T-helper 17 cell (primary cell): Measurements from ENCODE around the gene RECK. TPM values are rescaled to one million over a fixed set of nuclear protein-coding genes. Genes with fewer than 3 reads are reported as not detected.
A peak's percentile ranks its signal among the peaks of the same experiment; 100 is the strongest.
"Not testable (repeated sequence)": the region's sequence is repeated elsewhere in the genome, so short reads cannot be mapped to it uniquely, and the experiment has no call there.

ENCODE experiments used
- ATAC-seq: fragments of 150-1000 bp; cut with Tn5 transposase; 2 replicates; pipeline ENCODE4 v1.10.0; 2021; ENCODE audit warnings: mild to moderate bottlenecking, moderate library complexity
- DNase-seq, 3 donors: peaks; one replicate each; pipeline versions ENCODE4 v3.0.0 to v3.0.0-alpha.2; 2020 to 2021
- H3K9me3 ChIP-seq: one replicate; pipeline ENCODE4 v1.7.0; 2013; ENCODE audit warnings: low read length, mild to moderate bottlenecking; ENCODE audit not compliant: control insufficient read depth, poor library complexity, severe bottlenecking
- H3K27ac Mint-ChIP-seq: one replicate; pipeline ENCODE4 v1.8.0; 2022; ENCODE audit warnings: mild to moderate bottlenecking, moderate library complexity, mixed read lengths
- H3K27me3 Mint-ChIP-seq: one replicate; pipeline ENCODE4 v1.8.0; 2022; ENCODE audit warnings: mixed read lengths
- H3K36me3 Mint-ChIP-seq: one replicate; pipeline ENCODE4 v1.8.0; 2022; ENCODE audit warnings: low read depth, mixed read lengths
- H3K4me1 Mint-ChIP-seq: one replicate; pipeline ENCODE4 v1.8.0; 2022; ENCODE audit warnings: mild to moderate bottlenecking, mixed read lengths
- H3K4me3 Mint-ChIP-seq: one replicate; pipeline ENCODE4 v1.8.0; 2022; ENCODE audit warnings: mild to moderate bottlenecking, moderate library complexity, mixed read lengths
- total RNA-seq, 4 donors: library from RNA in 2 of 4; stranded (reverse) in 2 of 4; gene quantifications; one replicate each; pipeline ENCODE4 v1.2.3 and lab custom pipeline; 2022 to 2026

Gene RECK
- total RNA-seq, 2 donors from 2014 or later = 6.4 to 7.8 TPM

DNA sequence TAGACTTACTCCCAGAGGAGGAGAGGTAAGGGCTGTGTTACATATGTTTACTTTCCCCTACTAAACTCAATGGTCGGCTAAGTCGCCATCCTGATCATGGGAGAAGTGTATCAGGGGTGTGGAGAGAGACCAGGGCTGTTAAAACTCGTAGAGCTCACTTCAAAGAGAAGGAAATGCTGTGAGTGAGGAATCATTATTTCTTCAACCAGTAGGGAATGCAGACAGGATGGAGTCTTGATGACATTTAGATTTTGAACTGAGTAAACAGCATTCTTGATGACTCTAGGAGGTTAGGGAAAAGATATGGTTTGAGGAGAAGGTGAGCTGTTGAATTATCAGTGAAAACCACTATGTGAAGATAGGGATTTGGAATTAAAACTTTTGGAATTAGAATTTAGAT, 17.3 kb downstream of the RECK start:
- Mint-ChIP-seq H3K27ac (peak overlapping the region; percentile 78), H3K36me3 (peaks cover 5% of the 10 kb centered on the region), H3K4me1 (peaks cover 5% of the 10 kb centered on the region), H3K4me3 (no peak overlapping the region), H3K27me3 (no peaks in the 10 kb centered on the region)
- no peaks in the 10 kb centered on the region for H3K9me3 ChIP-seq
- DNase-seq (no peak), ATAC-seq (no peak)

DNA sequence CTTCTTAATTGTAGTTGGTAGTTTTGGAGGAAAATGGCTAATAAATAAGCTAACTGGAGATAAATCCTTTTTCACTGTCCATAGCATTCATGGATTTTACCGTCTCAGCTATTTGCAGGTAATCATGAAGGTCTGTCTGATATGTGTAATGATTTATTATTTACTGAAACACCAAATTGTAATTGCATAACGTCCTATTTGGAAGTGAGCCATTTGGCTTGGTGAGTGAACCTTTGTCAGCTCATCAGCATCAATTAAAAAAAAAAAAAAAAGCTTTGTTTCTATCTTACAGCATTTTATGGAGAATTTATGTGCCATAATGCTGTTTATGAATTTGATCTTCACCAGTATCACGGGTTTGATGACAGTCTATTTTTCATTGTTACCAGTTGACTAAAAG, 20.2 kb downstream of the RECK start:
- no peak for DNase-seq
- no peaks in the 10 kb centered on the region for H3K9me3 ChIP-seq
- Mint-ChIP-seq H3K27ac (no peak overlapping the region), H3K36me3 (peaks cover 11% of the 10 kb centered on the region), H3K4me3 (no peak overlapping the region), H3K27me3 (no peaks in the 10 kb centered on the region), H3K4me1 (peaks cover 5% of the 10 kb centered on the region)
- no peak for ATAC-seq

- DNase-seq = no peak
- Mint-ChIP-seq H3K4me1 (peaks cover 6% of the 10 kb centered on the region), H3K27me3 (no peaks in the 10 kb centered on the region), H3K27ac (no peak overlapping the region), H3K36me3 (peaks cover 8% of the 10 kb centered on the region), H3K4me3 (no peak overlapping the region)
- no peak for ATAC-seq
- no peaks in the 10 kb centered on the region for H3K9me3 ChIP-seq
Observed at GRCh38 chr9:36063804-36064447, 27.2 kb downstream of the RECK start.

DNA sequence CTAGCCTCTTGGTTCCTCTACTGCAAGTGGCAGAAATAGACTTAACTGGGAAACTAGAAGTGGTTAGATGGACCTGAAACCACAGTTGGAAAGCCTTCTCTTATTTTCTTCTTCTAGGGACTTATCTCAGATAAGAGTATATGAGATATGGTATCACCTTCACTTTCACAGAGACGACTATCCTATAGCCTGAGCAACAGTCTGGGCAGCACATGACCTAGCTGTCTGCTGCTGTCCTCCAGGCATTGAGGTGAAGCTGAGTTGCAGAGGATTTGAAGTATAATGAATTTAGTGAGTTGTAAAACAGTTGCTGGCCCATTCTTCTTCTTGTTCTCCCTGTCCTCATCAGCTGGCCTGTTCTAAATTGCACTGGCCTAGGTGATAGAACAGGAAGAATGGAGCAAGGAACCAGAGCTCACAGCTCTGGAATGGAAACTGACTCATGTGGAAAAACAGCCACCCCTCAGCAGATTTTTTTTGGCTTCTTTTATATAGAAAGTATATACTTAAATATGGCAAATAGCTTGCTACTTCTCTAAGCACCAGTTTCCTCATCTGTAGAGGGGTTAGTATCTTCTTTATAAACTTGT, 27.8 kb downstream of the RECK start:
- Mint-ChIP-seq H3K27me3 (no peaks in the 10 kb centered on the region), H3K36me3 (peaks cover 8% of the 10 kb centered on the region), H3K4me1 (peaks cover 8% of the 10 kb centered on the region), H3K27ac (no peak overlapping the region), H3K4me3 (no peak overlapping the region)
- ATAC-seq (no peak), DNase-seq (no peak)
- no peaks in the 10 kb centered on the region for H3K9me3 ChIP-seq

DNA sequence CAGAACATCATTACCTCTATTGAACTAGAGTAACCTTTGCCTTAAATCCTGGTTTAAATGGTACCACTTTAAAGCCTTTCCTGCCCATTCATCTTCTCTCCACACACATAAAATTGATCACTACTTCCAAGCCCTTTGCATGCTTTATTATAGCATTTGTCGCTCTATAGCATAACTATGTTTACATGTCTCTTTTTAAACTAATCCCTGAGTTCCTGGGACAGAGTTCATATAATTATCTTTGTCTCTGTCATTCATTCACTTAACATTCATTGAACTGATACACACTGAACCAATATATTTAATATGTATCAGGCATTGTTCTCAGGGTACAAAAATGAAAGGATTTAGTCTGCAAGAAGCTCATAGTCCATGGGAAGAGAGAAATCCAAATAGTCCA, 37.3 kb downstream of the RECK start:
- Mint-ChIP-seq H3K27ac (no peak overlapping the region), H3K4me1 (peaks cover 13% of the 10 kb centered on the region), H3K4me3 (no peak overlapping the region), H3K36me3 (peaks cover 7% of the 10 kb centered on the region), H3K27me3 (no peaks in the 10 kb centered on the region)
- H3K9me3 ChIP-seq = no peaks in the 10 kb centered on the region
- DNase-seq (no peak), ATAC-seq (no peak)

GRCh38 chr9:36074870-36075532, 38.3 kb downstream of the RECK start:
- no peaks in the 10 kb centered on the region for H3K9me3 ChIP-seq
- no peak for DNase-seq
- H3K4me1 Mint-ChIP-seq = peaks cover 9% of the 10 kb centered on the region
- no peak for ATAC-seq
- H3K4me3 Mint-ChIP-seq = no peak overlapping the region
- no peak overlapping the region for H3K27ac Mint-ChIP-seq
- no peaks in the 10 kb centered on the region for H3K27me3 Mint-ChIP-seq
- H3K36me3 Mint-ChIP-seq = peaks cover 7% of the 10 kb centered on the region

DNA sequence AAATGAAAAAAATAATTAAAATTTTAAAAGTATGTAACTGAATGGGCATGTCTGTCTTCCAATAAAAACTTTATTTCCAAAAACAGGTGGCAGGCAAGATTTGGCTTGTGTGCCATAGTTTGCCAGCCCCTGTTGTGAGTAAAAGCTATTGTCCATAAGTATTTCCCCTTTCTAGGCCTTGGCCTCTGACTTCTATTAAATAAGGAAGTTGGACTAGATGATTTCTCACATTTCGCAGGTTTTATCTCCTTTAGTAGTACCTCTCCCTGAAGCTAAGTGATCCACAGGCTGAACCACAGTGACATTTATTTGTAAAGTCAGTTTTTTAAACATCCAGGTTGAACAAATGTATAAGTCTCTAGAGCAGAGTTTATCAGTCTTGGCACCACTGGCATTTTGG, 41.3 kb downstream of the RECK start:
- DNase-seq (no peak), ATAC-seq (no peak)
- H3K36me3 Mint-ChIP-seq = peaks cover 10% of the 10 kb centered on the region
- no peaks in the 10 kb centered on the region for H3K9me3 ChIP-seq
- H3K4me3 Mint-ChIP-seq = no peak overlapping the region
- no peak overlapping the region for H3K27ac Mint-ChIP-seq
- no peaks in the 10 kb centered on the region for H3K27me3 Mint-ChIP-seq
- peaks cover 16% of the 10 kb centered on the region for H3K4me1 Mint-ChIP-seq

GRCh38 chr9:36080519-36080918, 43.8 kb downstream of the RECK start:
- DNase-seq (no peak), ATAC-seq (no peak)
- peaks cover 8% of the 10 kb centered on the region for H3K4me1 Mint-ChIP-seq
- H3K4me3 Mint-ChIP-seq = no peak overlapping the region
- no peaks in the 10 kb centered on the region for H3K27me3 Mint-ChIP-seq
- H3K36me3 Mint-ChIP-seq = peaks cover 4% of the 10 kb centered on the region
- no peaks in the 10 kb centered on the region for H3K9me3 ChIP-seq
- no peak overlapping the region for H3K27ac Mint-ChIP-seq

DNA sequence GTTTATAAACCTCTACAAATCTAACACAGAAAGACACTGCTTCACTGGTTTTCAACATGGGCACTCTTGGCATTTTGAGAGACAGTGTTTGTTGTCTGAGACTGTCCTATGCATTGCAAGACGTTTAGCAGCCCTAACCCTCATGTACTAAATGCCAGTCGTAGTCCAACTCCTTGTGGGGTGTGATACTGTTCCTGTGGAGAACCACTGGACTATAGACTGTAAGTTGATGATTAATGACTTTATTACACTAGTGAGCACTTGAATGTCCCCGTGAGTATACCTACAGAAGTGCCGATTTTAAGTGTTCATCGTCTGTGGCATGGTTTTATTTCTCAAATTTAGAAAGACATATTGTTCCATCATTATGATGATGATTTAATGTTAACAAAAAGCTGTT, 46.2 kb downstream of the RECK start:
- Mint-ChIP-seq H3K27me3 (no peaks in the 10 kb centered on the region), H3K27ac (no peak overlapping the region), H3K4me1 (peaks cover 7% of the 10 kb centered on the region), H3K4me3 (no peak overlapping the region), H3K36me3 (peaks cover 4% of the 10 kb centered on the region)
- H3K9me3 ChIP-seq = no peaks in the 10 kb centered on the region
- no peak for DNase-seq
- ATAC-seq = no peak

- Mint-ChIP-seq H3K27me3 (no peaks in the 10 kb centered on the region), H3K36me3 (no peaks in the 10 kb centered on the region), H3K4me1 (no peaks in the 10 kb centered on the region), H3K27ac (no peak overlapping the region), H3K4me3 (no peak overlapping the region)
- no peak for DNase-seq
- ATAC-seq = no peak
- no peaks in the 10 kb centered on the region for H3K9me3 ChIP-seq
Observed at GRCh38 chr9:36086442-36086841, 49.7 kb downstream of the RECK start.

GRCh38 chr9:36087054-36087453, 50.3 kb downstream of the RECK start:
- H3K36me3 Mint-ChIP-seq, ATAC-seq, DNase-seq, H3K4me1 Mint-ChIP-seq, H3K27ac Mint-ChIP-seq, H3K27me3 Mint-ChIP-seq, H3K9me3 ChIP-seq, H3K4me3 Mint-ChIP-seq: not testable (repeated sequence)

GRCh38 chr9:36088020-36088419, 51.3 kb downstream of the RECK start:
- Mint-ChIP-seq H3K4me3 (no peak overlapping the region), H3K27ac (no peak overlapping the region), H3K36me3 (peaks cover 2% of the 10 kb centered on the region), H3K27me3 (no peaks in the 10 kb centered on the region), H3K4me1 (peaks cover 9% of the 10 kb centered on the region)
- DNase-seq (no peak), ATAC-seq (no peak)
- no peaks in the 10 kb centered on the region for H3K9me3 ChIP-seq

DNA sequence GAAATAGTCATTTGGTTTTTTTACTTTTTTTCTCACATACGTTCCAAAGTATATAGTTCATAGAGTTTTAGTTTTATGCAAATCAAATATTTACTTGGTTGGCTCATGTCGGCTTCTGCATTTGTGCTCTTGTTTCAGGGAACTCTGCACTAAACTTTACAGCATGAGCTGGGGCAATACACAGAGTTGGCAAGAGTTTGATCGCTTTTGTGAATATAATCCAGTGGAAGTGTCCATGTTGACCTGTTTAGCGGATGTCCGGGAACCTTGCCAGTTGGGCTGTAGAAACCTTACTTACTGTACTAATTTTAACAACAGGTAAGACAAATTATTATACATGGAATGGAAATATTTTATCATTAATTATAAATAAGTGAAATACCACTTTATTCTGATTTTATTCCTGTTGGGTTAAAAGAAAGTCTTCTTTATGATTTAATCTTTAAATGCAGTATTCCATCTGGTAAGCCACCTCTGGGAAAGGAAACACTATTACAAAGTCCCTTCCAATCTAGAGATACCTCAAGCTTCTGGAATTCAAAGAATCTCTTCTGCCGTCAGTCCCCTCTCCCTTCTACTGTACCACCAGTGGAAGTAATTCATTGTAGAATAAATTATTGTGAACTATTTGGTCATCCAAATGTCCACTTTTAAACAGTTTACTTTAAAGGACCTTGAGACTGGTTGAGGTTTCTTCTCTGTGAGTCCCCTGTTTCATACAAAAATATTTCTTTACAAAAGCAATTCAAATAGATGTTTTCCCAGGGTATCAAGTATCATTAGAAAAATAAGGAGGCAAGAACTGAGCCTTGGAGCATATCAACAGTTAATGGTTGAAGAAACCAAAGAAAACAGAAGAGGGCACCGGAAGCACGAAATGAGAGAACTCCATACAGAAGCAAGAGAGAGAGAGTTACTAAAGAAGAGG, 54.6 kb downstream of the RECK start:
- no peaks in the 10 kb centered on the region for H3K27me3 Mint-ChIP-seq
- H3K36me3 Mint-ChIP-seq = peaks cover 2% of the 10 kb centered on the region
- DNase-seq (no peak), ATAC-seq (no peak)
- H3K4me3 Mint-ChIP-seq = peak overlapping the region; percentile 15
- H3K4me1 Mint-ChIP-seq = peaks cover 10% of the 10 kb centered on the region
- H3K9me3 ChIP-seq = no peaks in the 10 kb centered on the region
- H3K27ac Mint-ChIP-seq = peak overlapping the region; percentile 78
